Caki2 (cell line): ENCODE results near the gene NDOR1. TPM values are rescaled to one million over a fixed set of nuclear protein-coding genes. Genes with fewer than 3 reads are reported as not detected.

Experiments
- DNase-seq: peaks from one replicate; pipeline ENCODE4 v3.0.0-alpha.2; 2015; ENCODE audit warnings: low read depth
- in situ Hi-C: cut with HindIII; loops from 2 replicates; pipeline ENCODE4 v1.10.0; 2016; ENCODE audit warnings: low sequenced_read_pairs, low pct_unique_long_range_greater_than_20kb, mixed read lengths
- total RNA-seq: library from RNA; depleted of rRNA; stranded (reverse); fragments of >200 nt; shearing (Covaris generic); gene quantifications from 2 replicates; pipeline ENCODE4 v1.2.3, GENCODE V29; 2014; ENCODE audit warnings: low replicate concordance

NDOR1 gene
- total RNA-seq, 1 experiment from 2014 or later, result 8.1 TPM

GRCh38 chr9:137178201-137178938 lies 27.1 kb upstream of the NDOR1 start:
- DNase-seq, result no peak
- in situ Hi-C loops, result no loop called here

DNA sequence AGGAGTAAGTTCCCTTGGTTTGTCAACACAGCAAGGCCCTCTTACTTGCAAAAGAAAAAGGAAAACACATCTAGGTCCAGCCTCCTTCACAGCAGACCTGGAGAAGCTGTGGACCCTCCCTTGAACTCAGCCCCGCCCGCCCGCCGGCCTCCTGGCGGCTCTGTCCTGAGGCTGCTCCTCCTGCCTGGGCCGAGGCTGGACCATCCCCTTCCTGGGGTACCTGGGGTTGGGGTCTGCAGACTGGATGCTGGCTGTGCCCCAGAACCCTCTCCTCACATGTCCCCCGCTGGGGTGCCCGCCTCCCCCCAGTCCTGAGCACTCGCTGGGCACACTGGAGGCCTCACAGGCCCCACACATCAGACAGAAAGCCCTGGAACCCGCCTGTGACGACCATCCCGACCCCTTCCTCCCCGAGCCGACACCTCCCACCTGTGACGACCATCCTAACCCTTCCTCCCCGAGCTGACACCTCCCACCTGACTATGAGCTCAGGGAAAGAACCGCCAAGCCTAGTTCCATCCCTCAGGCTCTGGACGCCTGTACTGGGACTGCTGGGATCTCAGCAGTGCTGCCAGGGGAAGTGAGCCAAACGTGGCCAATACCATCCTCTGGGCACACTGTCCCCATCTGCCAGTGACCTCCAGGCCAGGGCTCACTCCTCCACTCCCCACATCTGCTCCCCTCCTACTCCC lies 26.4 kb upstream of the NDOR1 start:
- in situ Hi-C loops, result no loop called here
- DNase-seq, result no peak

- DNase-seq, result no peak
- in situ Hi-C loops, result no loop called here
These were observed 25.7 kb upstream of the NDOR1 start for GRCh38 chr9:137179761-137180160.

- in situ Hi-C loops, result no loop called here
- no peak for DNase-seq
These were observed 25.0 kb upstream of the NDOR1 start for GRCh38 chr9:137180491-137180890.

GRCh38 chr9:137181680-137182079 lies 23.8 kb upstream of the NDOR1 start:
- no peak for DNase-seq
- in situ Hi-C loops, result no loop called here

GRCh38 chr9:137182836-137183235 lies 22.7 kb upstream of the NDOR1 start:
- in situ Hi-C loops, result no loop called here
- DNase-seq, result no peak

DNA sequence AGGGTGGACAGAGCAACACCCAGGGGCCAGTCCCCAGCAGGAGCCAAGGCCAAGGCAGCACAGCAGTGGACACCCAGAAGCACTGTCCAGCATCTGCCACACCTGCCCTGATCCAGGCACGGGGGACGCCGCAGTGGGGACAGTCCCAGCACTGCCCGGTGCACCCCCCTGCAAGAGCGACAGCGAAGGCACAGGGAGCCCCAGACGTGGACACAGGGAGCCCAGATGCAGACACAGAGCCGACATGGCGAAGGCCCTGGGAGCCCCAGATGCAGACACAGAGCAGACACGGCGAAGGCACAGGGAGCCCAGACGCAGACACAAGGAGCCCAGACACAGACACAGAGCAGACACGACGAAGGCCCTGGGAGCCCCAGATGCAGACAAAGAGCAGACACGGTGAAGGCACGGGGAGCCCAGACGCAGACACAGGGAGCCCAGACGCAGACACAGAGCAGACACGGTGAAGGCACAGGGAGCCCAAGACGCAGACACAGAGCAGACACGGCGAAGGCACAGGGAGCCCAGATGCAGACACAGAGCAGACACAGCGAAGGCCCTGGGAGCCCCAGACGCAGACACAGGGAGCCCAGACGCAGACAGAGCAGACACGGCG lies 21.4 kb upstream of the NDOR1 start:
- in situ Hi-C loops, result no loop called here

DNA sequence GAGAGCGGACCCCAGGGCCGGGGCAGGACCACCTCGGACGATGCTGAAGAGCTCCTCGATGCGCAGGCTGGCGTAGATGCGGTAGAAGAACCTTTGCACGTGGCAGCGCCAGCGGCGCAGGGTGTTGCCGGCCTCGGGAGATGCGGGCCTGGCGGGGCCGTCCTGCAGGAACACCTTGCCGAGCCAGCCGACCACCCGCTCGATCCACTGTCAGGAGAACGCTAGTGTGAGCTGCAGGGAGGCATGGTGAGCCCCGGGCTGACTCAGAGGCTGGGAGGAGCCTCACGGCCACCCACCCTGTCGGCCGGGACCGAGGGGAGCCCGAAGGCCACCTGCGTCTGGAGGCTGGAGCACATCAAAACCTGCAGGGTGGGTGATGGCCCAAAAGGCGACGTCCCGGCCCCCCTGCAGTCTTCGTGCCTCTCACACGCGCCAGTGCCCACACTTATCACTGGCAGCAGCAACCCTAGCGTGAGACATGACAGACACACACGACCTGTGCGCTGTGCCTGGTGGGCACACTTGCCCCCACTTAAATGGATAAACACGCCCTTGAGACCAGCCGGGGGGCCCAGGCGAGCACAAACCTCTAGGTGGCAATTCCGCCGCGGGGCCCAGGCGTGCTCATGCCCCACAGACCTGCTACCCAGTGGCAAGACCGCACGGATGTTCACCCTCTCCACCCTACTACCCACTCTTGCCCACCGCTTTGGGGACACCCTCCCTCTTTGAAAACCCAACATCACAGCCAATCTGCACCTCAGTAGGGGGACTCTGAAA lies 20.4 kb upstream of the NDOR1 start:
- in situ Hi-C loops, result no loop called here
- DNase-seq, result no peak

More for the DNA sequence above, 21.4 kb upstream of the NDOR1 start:
- DNase-seq, result no peak

- in situ Hi-C loops, result no loop called here
- DNase-seq, result no peak
These were observed 19.6 kb upstream of the NDOR1 start for GRCh38 chr9:137185921-137186320.

DNA sequence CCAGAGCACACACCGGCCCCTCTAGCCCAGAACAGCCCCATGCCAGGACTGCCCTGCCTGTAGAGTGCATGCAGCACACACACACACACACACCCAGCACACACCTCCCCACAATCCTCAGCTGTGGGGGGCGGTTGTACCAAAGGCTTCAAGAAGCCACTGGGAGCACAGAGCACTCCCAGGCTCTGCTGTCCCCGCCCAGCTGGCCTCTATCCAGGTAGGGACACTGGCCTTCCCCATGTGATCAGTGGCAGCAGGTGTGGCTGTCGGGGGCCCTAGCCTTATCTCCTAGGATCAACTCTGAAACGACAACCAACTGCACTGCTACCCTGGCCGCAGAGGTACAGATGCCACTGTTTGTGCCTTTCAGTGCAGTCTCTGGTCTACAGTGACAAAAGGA lies 19.1 kb upstream of the NDOR1 start:
- DNase-seq, result no peak

GRCh38 chr9:137187386-137187785 lies 18.1 kb upstream of the NDOR1 start:
- no peak for DNase-seq
- in situ Hi-C loops, result no loop called here

More for the DNA sequence above, 19.1 kb upstream of the NDOR1 start:
- in situ Hi-C loops, result no loop called here

DNA sequence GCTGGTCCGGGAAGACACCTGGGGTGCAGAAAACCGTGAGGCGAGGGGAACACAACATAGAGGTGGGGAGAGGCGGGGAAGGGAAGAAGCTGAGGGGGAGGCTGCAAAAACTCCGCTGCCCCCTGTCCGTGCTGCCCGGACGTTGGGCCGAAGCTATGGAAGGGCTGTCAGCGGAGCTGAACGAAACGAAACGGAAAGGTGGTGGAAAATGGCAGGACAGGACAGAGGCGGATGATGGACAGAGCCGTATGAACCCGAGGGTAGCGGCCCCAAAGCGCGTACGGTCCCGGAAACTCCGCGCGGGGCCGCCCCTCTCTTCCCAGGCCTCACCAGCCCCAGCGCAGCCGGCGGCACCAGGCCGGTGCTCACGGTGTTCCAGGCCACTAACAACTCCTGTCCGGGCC lies 17.4 kb upstream of the NDOR1 start:
- DNase-seq, result no peak
- in situ Hi-C loops, result no loop called here

- in situ Hi-C loops, result no loop called here
- DNase-seq, result peak; percentile 94
These were observed 16.8 kb upstream of the NDOR1 start, which contains the start of the genes ANAPC2 and SSNA1 for GRCh38 chr9:137188490-137189296. Gene ANAPC2 (minus strand): TSS chr9:137188560. CDS start chr9:137188532, 28 bp downstream. Gene SSNA1 (plus strand): TSS chr9:137188676. CDS start chr9:137188727, 51 bp downstream.

- in situ Hi-C loops, result no loop called here
- DNase-seq, result no peak
These were observed 15.9 kb upstream of the NDOR1 start for GRCh38 chr9:137189297-137190295.

DNA sequence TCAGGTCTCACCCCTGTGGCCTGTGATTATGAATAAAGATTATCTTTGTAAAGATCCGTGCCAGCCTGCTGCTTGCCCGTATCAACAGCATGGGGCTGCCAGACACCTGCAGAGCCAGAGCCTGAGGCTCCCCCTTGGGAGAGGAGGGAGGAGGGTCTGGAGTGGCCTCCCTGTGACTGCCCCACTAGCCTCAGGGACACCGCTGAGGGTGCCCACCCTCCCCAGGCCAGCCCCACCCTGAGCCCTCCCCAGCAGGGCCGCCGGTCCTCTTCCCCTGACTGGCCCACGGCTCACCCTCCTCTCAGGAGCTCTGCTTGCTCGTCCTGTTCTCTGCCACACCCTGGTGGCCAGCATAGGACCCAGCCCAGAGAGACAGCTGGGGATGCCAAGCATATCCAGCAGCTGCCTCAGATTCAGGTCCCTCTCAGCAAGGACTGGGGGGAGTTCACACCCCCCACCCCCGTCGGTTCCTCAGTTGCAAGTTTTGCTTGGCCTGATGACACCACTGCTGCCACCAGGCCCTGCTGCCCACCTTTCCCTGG lies 15.1 kb upstream of the NDOR1 start:
- DNase-seq, result peak; percentile 16
- in situ Hi-C loops, result no loop called here

- DNase-seq, result no peak
- in situ Hi-C loops, result no loop called here
These were observed 14.3 kb upstream of the NDOR1 start for GRCh38 chr9:137191245-137191644.
